ENCODE data around the gene POLN. TPM values are rescaled to one million over a fixed set of nuclear protein-coding genes. Genes with fewer than 3 reads are reported as not detected.

Gene POLN
- total RNA-seq, 1 experiment from 2014 or later = 1.3 TPM

DNA sequence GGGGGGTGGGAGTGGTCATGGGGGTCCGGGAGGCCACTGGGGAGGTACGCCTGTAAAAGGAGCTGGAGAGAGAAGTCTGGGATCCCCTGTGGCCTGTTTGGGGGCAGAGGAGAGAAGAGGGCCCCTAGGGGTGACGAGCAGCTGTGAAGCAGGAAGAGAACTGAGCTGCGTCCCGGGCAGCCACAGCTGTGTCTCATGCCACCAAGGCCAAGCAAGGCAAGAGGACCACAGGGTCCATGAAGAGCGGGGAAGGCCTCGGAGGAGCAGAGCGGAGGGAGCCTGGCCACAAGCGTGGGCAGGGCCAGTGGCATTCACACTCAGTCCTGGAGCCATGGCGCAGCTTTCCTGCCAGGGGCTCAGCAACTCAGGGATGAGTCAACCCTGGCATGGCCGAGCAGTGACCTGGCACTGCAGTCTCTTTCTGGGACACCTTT, 196.4 kb downstream of the POLN start:
- peak in 1 of 2 experiments; percentile 65 for DNase-seq
- H3K36me3 ChIP-seq (ENCODE audit: low read depth) = no peaks in the 10 kb centered on the region
- no peaks in the 10 kb centered on the region for H3K9me2 ChIP-seq (ENCODE audit: insufficient read depth)
- ChIA-PET POLR2A (ENCODE audit: unreplicated experiment) (no interaction called here), CTCF (no interaction called here)
- no peak overlapping the region for H3K4me3 ChIP-seq
- H3K9me3 ChIP-seq (ENCODE audit: insufficient read depth, low read depth) = no peaks in the 10 kb centered on the region
- no peaks in the 10 kb centered on the region for H3K79me2 ChIP-seq (ENCODE audit: low read depth)
- H4K20me1 ChIP-seq (ENCODE audit: insufficient read depth) = peaks cover 3% of the 10 kb centered on the region; the same call in 1 of the 2 replicates
- no peak overlapping the region for H2AFZ ChIP-seq
- peaks cover 20% of the 10 kb centered on the region; the same call in 1 of the 2 replicates for H3F3A ChIP-seq (ENCODE audit: insufficient read depth, low read depth)
- H3K27ac ChIP-seq = no peak overlapping the region
- no peaks in the 10 kb centered on the region for H3K27me3 ChIP-seq (ENCODE audit: insufficient read depth, low read depth)
- intact Hi-C loops (cut with micrococcal nuclease; ENCODE audit: unreplicated experiment) = loop anchor here (10.0 kb wide), 1 partner anchor 49 kb away; no protein-coding TSS in a partner anchor
- peaks cover 30% of the 10 kb centered on the region for H3K4me1 ChIP-seq (replicated peaks; ENCODE audit: insufficient read depth)
- TF ChIP-seq, protein P1, sequence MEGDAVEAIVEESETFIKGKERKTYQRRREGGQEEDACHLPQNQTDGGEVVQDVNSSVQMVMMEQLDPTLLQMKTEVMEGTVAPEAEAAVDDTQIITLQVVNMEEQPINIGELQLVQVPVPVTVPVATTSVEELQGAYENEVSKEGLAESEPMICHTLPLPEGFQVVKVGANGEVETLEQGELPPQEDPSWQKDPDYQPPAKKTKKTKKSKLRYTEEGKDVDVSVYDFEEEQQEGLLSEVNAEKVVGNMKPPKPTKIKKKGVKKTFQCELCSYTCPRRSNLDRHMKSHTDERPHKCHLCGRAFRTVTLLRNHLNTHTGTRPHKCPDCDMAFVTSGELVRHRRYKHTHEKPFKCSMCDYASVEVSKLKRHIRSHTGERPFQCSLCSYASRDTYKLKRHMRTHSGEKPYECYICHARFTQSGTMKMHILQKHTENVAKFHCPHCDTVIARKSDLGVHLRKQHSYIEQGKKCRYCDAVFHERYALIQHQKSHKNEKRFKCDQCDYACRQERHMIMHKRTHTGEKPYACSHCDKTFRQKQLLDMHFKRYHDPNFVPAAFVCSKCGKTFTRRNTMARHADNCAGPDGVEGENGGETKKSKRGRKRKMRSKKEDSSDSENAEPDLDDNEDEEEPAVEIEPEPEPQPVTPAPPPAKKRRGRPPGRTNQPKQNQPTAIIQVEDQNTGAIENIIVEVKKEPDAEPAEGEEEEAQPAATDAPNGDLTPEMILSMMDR (conservative IDR thresholded peaks at IDR 0.05) = no peak
- TF ChIP-seq EZH2 (IDR thresholded peaks at IDR 0.05; ENCODE audit: low read depth) = no peak
- no TSS peak for BruUV-seq (replicated peaks)
- H3K4me2 ChIP-seq = 0 out of 2 replicates have a peak overlapping the region, but pooled peaks have one; percentile 26

DNA sequence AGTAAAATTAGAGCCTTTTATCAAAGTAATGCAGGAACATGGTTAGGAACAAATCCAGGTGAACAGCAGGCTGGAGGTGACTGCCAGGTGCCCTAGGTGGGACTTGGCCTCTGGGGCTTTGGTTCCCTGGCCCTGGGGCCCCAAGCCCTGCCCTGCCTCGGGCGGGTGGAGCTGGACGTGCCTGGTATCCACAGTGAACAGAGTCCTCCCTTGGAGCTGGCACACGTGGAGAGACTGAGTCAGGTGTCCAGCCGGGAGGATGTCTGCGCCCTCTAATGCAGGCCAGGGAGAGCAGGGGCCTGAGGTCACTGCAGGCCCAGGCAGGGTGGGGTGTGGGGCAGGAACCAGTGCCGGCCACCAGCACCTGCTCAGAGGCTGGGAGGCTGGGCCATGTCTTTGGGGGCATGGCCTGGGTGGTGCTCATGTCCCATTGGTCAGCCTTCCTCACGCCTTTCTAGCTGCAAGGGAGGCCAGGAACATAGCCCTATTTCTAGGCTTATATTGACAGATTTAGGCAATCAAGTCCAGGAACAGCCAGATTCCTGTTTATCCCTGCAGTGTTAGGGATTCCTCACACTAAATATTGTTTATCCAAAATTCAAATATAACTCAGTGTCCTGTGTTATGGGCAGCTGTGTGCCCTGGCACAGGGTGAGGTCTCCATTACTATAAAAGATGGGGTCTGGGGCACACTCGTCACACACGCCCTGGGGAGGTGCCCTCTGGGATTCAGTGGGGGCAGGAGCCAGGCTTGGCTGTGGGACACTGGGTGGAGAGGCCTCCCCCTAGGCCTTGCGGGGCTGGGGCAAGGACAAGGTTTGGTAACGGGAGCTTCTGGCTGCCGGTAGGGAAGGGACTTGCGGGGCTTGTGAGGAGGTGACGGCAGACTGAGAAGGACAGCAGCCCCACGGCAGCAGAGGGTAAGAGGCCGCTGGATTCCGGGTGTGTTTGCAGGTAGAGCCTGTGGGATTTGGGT, 197.1 kb downstream of the POLN start:
- BruUV-seq (replicated peaks) = no TSS peak
- CTCF ChIA-PET = no interaction called here
- POLR2A ChIA-PET (ENCODE audit: unreplicated experiment) = no interaction called here
- Histone ChIP-seq H3K27ac (no peak overlapping the region), H3K4me3 (no peak overlapping the region), H4K20me1 (ENCODE audit: insufficient read depth) (peaks cover 3% of the 10 kb centered on the region; the same call in 1 of the 2 replicates), H3K36me3 (ENCODE audit: low read depth) (no peaks in the 10 kb centered on the region), H3K27me3 (ENCODE audit: insufficient read depth, low read depth) (no peaks in the 10 kb centered on the region), H3K9me3 (ENCODE audit: insufficient read depth, low read depth) (no peaks in the 10 kb centered on the region), H3K9me2 (ENCODE audit: insufficient read depth) (no peaks in the 10 kb centered on the region), H3K4me1 (replicated peaks; ENCODE audit: insufficient read depth) (peaks cover 30% of the 10 kb centered on the region), H2AFZ (no peak overlapping the region), H3K4me2 (no peak overlapping the region), H3F3A (ENCODE audit: insufficient read depth, low read depth) (peaks cover 20% of the 10 kb centered on the region; the same call in 1 of the 2 replicates), H3K79me2 (ENCODE audit: low read depth) (no peaks in the 10 kb centered on the region)
- TF ChIP-seq EZH2 (IDR thresholded peaks at IDR 0.05; ENCODE audit: low read depth) = no peak
- TF ChIP-seq, protein P1 (conservative IDR thresholded peaks at IDR 0.05) = no peak
- intact Hi-C loops (cut with micrococcal nuclease; ENCODE audit: unreplicated experiment) = loop anchor here (10.0 kb wide), 1 partner anchor 50 kb away; no protein-coding TSS in a partner anchor
- DNase-seq = no peak

DNA sequence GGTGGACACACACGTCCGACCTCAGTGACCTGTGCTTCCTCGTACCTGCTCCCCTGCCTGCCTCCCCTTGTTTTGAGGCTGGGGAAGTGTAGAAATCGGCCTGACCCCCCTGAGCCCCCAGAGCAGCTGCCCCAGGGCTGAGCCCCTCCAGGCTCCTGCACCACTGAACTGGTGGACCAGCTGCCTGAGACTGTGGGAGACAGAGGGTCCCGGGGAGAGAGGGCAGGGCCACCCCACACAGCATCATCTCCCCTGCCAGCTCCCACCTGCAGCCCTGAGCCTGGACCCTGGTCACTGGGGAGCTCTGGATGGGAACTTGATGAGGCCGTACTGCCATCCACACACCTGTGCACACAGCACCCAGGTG, 197.8 kb downstream of the POLN start:
- peaks cover 25% of the 10 kb centered on the region for H3K4me1 ChIP-seq (replicated peaks; ENCODE audit: insufficient read depth)
- H3K79me2 ChIP-seq (ENCODE audit: low read depth) = no peaks in the 10 kb centered on the region
- H2AFZ ChIP-seq = no peak overlapping the region
- peaks cover 20% of the 10 kb centered on the region; the same call in 1 of the 2 replicates for H3F3A ChIP-seq (ENCODE audit: insufficient read depth, low read depth)
- CTCF ChIA-PET = no interaction called here
- no peak overlapping the region for H3K27ac ChIP-seq
- H3K9me2 ChIP-seq (ENCODE audit: insufficient read depth) = no peaks in the 10 kb centered on the region
- H4K20me1 ChIP-seq (ENCODE audit: insufficient read depth) = peaks cover 3% of the 10 kb centered on the region; the same call in 1 of the 2 replicates
- no peak for TF ChIP-seq EZH2 (IDR thresholded peaks at IDR 0.05; ENCODE audit: low read depth)
- TF ChIP-seq, protein P1 (conservative IDR thresholded peaks at IDR 0.05) = no peak
- intact Hi-C loops (cut with micrococcal nuclease; ENCODE audit: unreplicated experiment) = loop anchor here (10.0 kb wide), 1 partner anchor 51 kb away; no protein-coding TSS in a partner anchor
- POLR2A ChIA-PET (ENCODE audit: unreplicated experiment) = no interaction called here
- no peak overlapping the region for H3K4me3 ChIP-seq
- no peak overlapping the region for H3K4me2 ChIP-seq
- H3K36me3 ChIP-seq (ENCODE audit: low read depth) = no peaks in the 10 kb centered on the region
- no peaks in the 10 kb centered on the region for H3K27me3 ChIP-seq (ENCODE audit: insufficient read depth, low read depth)
- H3K9me3 ChIP-seq (ENCODE audit: insufficient read depth, low read depth) = no peaks in the 10 kb centered on the region
- BruUV-seq (replicated peaks) = no TSS peak
- DNase-seq = no peak

Data from PC-9 (cell line).